ENCODE measurements around the gene DGCR2. TPM values are rescaled to one million over a fixed set of nuclear protein-coding genes. Genes with fewer than 3 reads are reported as not detected.
"Not testable (repeated sequence)": the region's sequence is repeated elsewhere in the genome, so short reads cannot be mapped to it uniquely, and the experiment has no call there.

The DGCR2 gene
- total RNA-seq, 2 experiments from 2014 or later: 38.7 to 39.0 TPM

DNA sequence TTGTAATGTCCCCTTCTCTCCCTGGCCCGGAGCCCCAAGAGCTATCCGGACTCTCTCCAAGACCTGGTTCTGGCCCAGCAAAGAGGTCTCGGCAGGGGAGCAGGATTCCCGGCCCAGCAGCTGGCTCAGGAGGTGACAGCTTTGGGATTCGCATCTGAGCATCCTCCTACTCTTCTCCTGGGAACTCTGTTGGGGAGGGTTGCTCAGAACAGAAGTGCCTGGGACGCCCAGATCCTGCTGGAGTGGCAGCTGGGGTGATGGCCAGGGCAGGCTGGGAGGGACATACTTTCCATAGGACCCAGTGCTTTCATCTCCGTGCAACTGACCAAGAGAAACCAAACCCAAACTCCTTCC lies 102.6 kb downstream of the DGCR2 start:
- Mint-ChIP-seq H3K4me3 (no peak overlapping the region), H3K4me1 (no peaks in the 10 kb centered on the region), H3K27ac (no peak overlapping the region), H3K36me3 (ENCODE audit: low read depth) (no peaks in the 10 kb centered on the region), H3K27me3 (peaks cover 3% of the 10 kb centered on the region), H3K9me3 (no peaks in the 10 kb centered on the region)
- POLR2A ChIA-PET: no interaction called here
- DNase-seq: no peak
- CTCF ChIA-PET: no interaction called here

DNA sequence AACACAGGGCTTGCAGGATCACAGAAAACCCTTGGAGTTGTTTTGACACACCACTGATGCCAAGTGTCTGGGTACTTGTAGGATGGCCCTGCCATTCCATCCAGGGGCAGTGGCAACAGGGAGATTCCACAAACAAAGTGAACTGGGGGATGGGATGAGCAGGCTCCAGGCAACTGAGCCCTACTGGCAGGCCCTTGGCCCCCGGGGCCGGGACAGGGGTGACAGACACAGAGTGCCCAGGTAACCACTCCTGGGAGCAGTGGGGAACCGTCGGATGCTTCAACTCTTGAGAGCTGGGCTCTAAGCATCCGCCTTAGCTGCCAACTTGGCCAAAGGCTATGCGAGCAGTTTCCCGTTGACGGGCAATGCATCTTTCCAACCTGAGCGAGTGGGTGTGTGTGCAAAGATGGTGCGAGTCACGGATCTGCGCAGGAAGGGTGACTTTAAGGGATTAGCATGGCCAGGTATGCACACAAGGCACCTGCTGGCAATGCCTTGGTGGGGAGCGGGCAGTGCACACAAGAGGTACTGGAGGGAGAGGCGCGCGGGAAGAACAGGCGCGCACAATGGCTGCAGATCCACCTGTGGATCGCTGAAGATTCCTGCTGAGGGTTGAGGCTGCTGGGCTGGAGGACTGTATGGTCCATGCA lies 103.1 kb downstream of the DGCR2 start:
- Mint-ChIP-seq H3K9me3 (no peaks in the 10 kb centered on the region), H3K27ac (no peak overlapping the region), H3K27me3 (peaks cover 3% of the 10 kb centered on the region), H3K36me3 (ENCODE audit: low read depth) (no peaks in the 10 kb centered on the region), H3K4me3 (no peak overlapping the region), H3K4me1 (no peaks in the 10 kb centered on the region)
- ChIA-PET POLR2A (no interaction called here), CTCF (no interaction called here)
- DNase-seq: no peak

DNA sequence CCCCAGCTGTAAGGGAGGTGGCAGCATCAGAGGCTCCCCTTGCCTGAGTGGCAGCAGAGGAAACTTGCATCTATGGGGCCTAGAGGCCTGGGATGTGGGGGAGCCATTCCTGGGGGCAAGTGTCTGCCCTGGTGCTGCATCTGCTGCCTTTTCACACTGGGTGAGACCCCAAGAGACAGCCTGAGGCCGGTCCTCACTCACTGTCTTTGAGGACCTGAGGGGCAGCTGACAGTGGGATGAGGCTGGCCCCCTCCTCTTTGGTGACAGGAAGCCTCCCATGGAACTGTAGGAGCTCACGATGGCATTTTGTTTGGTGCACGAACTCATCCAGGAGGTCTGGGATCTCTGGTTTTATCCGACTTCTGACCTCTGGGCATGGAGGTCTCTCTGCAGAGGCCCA lies 104.0 kb downstream of the DGCR2 start:
- DNase-seq: no peak
- POLR2A ChIA-PET: no interaction called here
- Mint-ChIP-seq H3K36me3 (ENCODE audit: low read depth) (no peaks in the 10 kb centered on the region), H3K9me3 (no peaks in the 10 kb centered on the region), H3K27me3 (peaks cover 3% of the 10 kb centered on the region), H3K27ac (no peak overlapping the region), H3K4me3 (no peak overlapping the region), H3K4me1 (no peaks in the 10 kb centered on the region)
- CTCF ChIA-PET: no interaction called here

DNA sequence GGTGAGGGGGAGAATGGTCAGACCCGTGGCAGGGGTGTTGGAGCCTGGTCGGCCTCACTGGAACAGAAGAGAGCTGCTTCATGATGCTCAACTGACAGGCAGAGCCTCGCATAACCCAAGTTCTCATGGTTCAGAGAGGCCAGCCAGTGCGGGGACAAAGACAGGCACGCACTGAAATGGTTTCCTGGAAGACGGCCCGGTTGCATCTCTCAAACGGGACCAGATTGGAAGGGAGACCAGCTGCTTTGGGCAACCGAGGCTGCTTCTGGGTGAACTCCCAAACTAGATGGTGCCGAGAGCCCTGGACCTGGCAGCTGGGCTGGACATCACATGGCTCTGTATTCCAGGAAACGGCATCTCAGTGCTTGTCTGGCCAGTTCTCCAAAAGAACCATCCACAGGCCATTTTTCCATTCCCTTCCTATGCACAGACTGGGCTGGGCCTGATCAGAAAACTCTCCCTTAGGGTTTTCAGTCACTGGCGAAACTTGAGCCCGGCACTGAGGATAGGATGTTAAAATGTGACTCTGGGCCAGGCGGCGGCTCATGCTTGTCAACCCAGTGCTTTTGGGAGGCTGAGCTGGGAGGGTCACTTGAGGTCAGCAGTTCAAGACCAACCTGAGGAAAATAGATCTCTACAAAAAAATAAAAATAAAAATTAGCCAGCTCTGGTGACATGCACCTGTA lies 106.0 kb downstream of the DGCR2 start:
- H3K27me3 Mint-ChIP-seq: no peaks in the 10 kb centered on the region
- H3K4me1 Mint-ChIP-seq: no peaks in the 10 kb centered on the region
- H3K9me3 Mint-ChIP-seq: no peaks in the 10 kb centered on the region
- no peak overlapping the region for H3K27ac Mint-ChIP-seq
- DNase-seq: no peak
- ChIA-PET CTCF (no interaction called here), POLR2A (no interaction called here)
- H3K36me3 Mint-ChIP-seq (ENCODE audit: low read depth): no peaks in the 10 kb centered on the region
- no peak overlapping the region for H3K4me3 Mint-ChIP-seq

DNA sequence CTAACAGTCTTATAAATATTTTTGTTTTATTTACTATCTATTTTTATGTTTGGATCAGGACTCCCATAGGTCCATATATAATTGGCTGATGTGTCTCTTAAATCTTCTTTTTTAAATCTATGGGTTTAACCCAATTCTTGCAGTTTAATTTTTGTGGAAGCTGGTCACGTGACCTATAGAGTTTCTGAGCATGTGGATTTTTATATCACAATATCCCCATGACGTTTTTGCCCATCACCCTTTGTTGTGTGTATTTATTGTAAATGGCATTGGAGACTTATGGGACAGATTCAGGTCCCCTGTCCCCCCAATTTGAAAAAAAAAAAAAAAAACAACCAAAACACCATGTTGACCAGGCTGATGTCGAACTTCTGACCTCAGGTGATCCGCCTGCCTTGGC lies 107.3 kb downstream of the DGCR2 start:
- Mint-ChIP-seq H3K36me3 (ENCODE audit: low read depth) (no peaks in the 10 kb centered on the region), H3K4me3 (no peak overlapping the region), H3K27me3 (no peaks in the 10 kb centered on the region), H3K4me1 (no peaks in the 10 kb centered on the region), H3K27ac (no peak overlapping the region), H3K9me3 (no peaks in the 10 kb centered on the region)
- DNase-seq: no peak
- ChIA-PET POLR2A (no interaction called here), CTCF (no interaction called here)

DNA sequence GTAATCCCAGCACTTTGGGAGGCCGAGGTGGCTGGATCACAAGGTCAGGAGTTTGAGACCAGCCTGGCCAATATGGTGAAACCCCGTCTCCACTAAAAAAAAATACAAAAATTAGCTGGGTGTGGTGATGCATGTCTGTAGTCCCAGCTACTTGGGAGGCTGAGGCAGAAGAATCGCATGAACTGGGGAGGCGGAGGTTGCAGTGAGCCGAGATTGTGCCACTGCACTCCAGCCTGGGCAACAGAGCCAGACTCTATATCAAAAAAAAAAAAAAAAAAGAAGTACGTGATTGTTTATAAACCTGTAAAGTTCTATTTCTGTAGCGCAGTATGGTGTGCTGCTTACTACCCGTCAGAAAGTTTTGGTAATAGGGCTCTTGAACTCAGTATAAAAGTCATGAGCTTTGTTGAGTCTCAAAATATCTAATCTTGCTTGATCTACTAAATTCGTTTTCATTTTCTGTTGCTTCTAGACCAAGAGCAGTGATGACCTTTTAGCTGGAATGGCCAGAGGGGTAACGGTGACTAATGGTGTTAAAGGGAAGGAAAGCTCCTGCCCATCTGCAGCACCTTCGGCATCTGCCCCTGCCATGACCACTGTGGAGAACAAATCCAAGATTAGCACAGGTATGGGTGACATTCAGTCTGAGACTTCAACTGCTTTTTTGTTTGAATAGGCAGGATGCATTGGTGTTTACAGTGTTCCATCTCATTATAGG lies 108.2 kb downstream of the DGCR2 start:
- H3K27me3 Mint-ChIP-seq; DNase-seq; H3K36me3 Mint-ChIP-seq (ENCODE audit: low read depth); H3K4me1 Mint-ChIP-seq; H3K9me3 Mint-ChIP-seq; H3K4me3 Mint-ChIP-seq; CTCF ChIA-PET; POLR2A ChIA-PET; H3K27ac Mint-ChIP-seq: not testable (repeated sequence)

DNA sequence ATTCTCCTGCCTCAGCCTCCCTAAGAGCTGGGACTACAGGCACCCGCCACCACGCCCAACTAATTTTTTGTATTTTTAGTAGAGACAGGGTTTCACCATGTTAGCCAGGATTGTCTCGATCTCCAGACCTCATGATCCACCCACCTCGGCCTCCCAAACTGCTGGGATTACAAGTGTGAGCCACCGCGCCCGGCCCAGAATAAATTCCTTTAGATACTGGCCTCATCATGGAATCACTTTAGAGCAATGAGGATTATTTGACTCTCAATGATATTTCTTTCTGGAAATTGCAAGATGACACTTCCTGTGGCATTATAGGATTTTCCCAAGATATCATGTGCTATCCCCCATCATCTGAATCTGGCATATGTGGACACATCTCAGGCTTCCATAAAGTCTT lies 108.8 kb downstream of the DGCR2 start:
- H3K27ac Mint-ChIP-seq; POLR2A ChIA-PET; H3K36me3 Mint-ChIP-seq (ENCODE audit: low read depth); DNase-seq; H3K27me3 Mint-ChIP-seq; CTCF ChIA-PET; H3K4me3 Mint-ChIP-seq; H3K9me3 Mint-ChIP-seq; H3K4me1 Mint-ChIP-seq: not testable (repeated sequence)

DNA sequence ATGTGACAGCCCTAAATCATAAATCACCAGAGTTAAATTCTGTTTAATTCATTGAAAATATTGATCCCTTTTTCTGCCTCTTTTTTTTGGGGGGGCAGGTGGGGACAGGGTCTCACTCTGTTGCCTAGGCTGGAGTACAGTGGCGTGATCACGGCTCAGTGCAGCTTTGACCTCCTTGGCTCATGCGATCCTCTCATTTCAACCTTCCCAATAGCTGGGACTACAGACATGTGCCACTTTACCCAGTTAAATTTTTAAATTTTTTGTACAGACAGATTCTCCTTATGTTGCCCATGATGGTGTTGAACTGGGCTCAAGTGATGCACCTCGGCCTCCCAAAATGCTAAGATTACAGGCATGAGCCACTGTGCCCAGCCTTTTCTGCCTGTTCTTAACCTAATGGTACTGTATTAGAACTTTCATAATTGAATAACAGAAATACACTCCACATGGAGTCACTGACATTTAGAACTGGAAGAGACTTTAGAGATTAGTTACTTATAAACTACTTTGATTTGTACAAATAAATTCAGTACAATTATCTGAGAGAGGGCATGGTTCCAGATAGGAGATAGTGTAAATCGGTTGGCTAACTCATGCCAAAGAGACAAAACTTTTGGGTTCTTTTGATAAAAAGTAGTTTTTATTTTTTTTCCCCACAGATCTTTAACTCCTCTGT lies 109.8 kb downstream of the DGCR2 start:
- no peaks in the 10 kb centered on the region for H3K4me1 Mint-ChIP-seq
- ChIA-PET CTCF (no interaction called here), POLR2A (no interaction called here)
- H3K9me3 Mint-ChIP-seq: no peaks in the 10 kb centered on the region
- no peak for DNase-seq
- H3K4me3 Mint-ChIP-seq: no peak overlapping the region
- H3K36me3 Mint-ChIP-seq (ENCODE audit: low read depth): no peaks in the 10 kb centered on the region
- H3K27ac Mint-ChIP-seq: no peak overlapping the region
- no peaks in the 10 kb centered on the region for H3K27me3 Mint-ChIP-seq

DNA sequence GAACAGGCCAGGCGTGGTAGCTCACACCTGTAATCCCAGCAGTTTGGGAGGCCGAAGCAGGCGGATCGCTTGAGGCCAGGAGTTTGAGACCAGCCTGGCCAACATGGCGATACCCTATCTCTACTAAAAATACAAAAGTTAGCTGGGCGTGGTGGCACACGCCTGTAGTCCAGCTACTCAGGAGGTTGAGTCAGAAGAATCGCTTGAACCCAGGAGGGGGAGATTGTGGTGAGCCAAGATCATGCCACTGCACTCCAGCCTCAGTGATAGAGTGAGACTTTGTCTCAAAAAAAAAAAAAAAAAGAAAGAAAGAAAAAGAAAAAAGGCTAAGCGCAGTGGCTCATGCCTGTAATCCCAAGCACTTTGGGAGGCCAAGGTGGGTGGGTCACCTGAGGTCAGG lies 110.6 kb downstream of the DGCR2 start:
- CTCF ChIA-PET; POLR2A ChIA-PET; DNase-seq; H3K9me3 Mint-ChIP-seq; H3K27me3 Mint-ChIP-seq; H3K4me1 Mint-ChIP-seq; H3K36me3 Mint-ChIP-seq (ENCODE audit: low read depth); H3K4me3 Mint-ChIP-seq; H3K27ac Mint-ChIP-seq: not testable (repeated sequence)

DNA sequence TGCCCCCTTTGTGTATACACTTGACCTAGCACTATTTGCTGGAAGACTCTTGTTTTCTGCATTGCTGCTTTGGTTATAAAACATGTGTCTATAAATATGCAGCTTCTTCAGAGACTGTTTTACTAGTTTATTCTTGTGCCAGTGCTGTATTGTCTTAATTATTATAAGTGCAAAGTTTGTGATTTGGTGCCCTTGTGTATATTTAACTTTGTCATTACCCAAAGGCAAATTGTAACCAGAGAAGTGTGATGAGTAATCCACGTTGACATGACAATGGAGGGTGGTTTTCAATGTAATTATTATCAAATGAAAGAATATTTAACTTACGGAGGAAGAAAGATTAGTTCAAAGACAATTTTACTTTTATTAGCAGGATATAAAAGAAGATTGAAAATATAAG lies 111.1 kb downstream of the DGCR2 start:
- ChIA-PET POLR2A (no interaction called here), CTCF (no interaction called here)
- Mint-ChIP-seq H3K27ac (no peak overlapping the region), H3K27me3 (peaks cover 4% of the 10 kb centered on the region), H3K9me3 (no peaks in the 10 kb centered on the region), H3K4me3 (no peak overlapping the region), H3K36me3 (ENCODE audit: low read depth) (no peaks in the 10 kb centered on the region), H3K4me1 (no peaks in the 10 kb centered on the region)
- DNase-seq: no peak

DNA sequence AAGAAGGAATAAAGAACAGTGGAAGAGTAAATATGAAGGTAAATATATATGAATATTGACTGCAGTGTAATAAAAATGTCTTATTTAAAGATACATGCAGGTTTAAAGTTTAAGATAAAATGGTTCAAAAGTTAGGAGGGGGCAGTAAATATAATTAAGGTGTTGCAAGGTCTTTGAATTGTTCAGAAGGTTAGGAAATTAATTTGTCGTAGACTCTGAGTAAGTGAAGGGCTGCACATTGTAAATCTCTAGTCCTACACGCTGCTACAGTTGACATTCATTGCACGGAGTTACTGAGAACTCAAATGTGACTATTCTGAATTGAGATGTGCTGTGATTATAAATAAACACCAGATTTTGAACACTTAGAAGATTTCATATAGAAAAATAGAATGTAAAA lies 116.3 kb downstream of the DGCR2 start:
- CTCF ChIA-PET: no interaction called here
- no peaks in the 10 kb centered on the region for H3K36me3 Mint-ChIP-seq (ENCODE audit: low read depth)
- no peaks in the 10 kb centered on the region for H3K4me1 Mint-ChIP-seq
- peaks cover 9% of the 10 kb centered on the region for H3K27me3 Mint-ChIP-seq
- no peak for DNase-seq
- no peak overlapping the region for H3K27ac Mint-ChIP-seq
- no peak overlapping the region for H3K4me3 Mint-ChIP-seq
- POLR2A ChIA-PET: no interaction called here
- no peaks in the 10 kb centered on the region for H3K9me3 Mint-ChIP-seq

DNA sequence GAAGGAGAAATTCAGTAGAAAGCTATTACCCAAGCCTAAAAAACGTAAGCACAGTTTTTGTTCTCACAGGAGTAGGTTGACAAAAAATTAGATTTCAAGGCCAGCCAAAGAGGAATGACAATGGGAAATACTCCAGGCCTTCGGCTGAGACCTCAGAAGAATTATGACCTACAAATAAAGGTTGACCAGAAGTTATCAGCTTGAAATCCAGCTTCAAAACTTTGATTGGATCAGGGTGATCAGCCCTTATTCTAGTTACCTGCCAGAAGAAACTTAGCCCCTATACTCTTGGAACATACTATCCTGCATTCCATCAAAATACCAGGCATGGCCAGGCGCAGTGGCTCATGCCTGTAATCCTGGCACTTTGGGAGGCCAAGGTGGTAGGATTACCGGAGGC lies 117.7 kb downstream of the DGCR2 start:
- no peaks in the 10 kb centered on the region for H3K4me1 Mint-ChIP-seq
- H3K9me3 Mint-ChIP-seq: no peaks in the 10 kb centered on the region
- CTCF ChIA-PET: no interaction called here
- H3K27ac Mint-ChIP-seq: no peak overlapping the region
- no peak for DNase-seq
- peaks cover 10% of the 10 kb centered on the region for H3K27me3 Mint-ChIP-seq
- H3K4me3 Mint-ChIP-seq: no peak overlapping the region
- H3K36me3 Mint-ChIP-seq (ENCODE audit: low read depth): no peaks in the 10 kb centered on the region
- POLR2A ChIA-PET: interaction anchor here (0.6 kb wide), 1 partner anchor 29 kb away, joined by 3 read pairs; no protein-coding TSS in a partner anchor

DNA sequence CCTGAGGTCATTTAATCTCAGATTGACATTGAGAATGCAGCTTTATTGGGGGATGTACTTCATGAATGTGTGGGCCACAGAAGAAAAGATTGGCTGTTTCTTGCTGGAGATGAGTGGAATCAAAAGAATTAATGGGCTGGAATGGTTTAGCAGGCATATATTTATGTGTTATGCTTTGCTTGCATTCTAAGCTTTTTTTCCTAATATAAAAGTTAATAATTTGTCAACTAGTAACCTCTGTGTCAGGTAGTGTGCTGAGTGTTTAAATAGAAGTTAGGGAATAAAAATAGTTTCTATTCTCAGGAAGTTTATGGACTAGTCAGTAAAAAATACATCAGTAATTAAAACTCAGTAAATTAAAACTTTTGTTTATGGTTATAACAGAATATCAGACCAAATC lies 118.7 kb downstream of the DGCR2 start:
- H3K9me3 Mint-ChIP-seq: no peaks in the 10 kb centered on the region
- peaks cover 13% of the 10 kb centered on the region for H3K27me3 Mint-ChIP-seq

More for the DNA sequence above, 118.7 kb downstream of the DGCR2 start:
- Mint-ChIP-seq H3K4me1 (no peaks in the 10 kb centered on the region), H3K36me3 (ENCODE audit: low read depth) (no peaks in the 10 kb centered on the region), H3K4me3 (no peak overlapping the region), H3K27ac (no peak overlapping the region)
- ChIA-PET POLR2A (no interaction called here), CTCF (no interaction called here)
- DNase-seq: no peak
